Muscle of back (tissue), 11 donors: Measurements from ENCODE around the gene CBFA2T2. TPM values are rescaled to one million over a fixed set of nuclear protein-coding genes. Genes with fewer than 3 reads are reported as not detected.

Experiments used
- DNase-seq, 3 donors: peaks; one replicate each; pipeline versions ENCODE4 v3.0.0 to v3.0.0-alpha.2; 2013
- polyA plus RNA-seq, 10 donors: library from polyadenylated mRNA; unstranded; fragments of 120-200 nt; gene quantifications; one replicate each; pipeline ENCODE4 v1.2.1, GENCODE V29; 2013; ENCODE audit not compliant: insufficient read length in 10 of 10

CBFA2T2 gene
- polyA plus RNA-seq, 10 donors, result 9.9 to 18.9 (median 14.1) TPM

- peak in 2 of 3 donors; percentile 40 to 70 for DNase-seq
These were observed 159.3 kb downstream of the CBFA2T2 start for GRCh38 chr20:33649201-33649681.

GRCh38 chr20:33650111-33650752 lies 160.3 kb downstream of the CBFA2T2 start:
- no peak for DNase-seq

GRCh38 chr20:33650753-33651561 lies 161.1 kb downstream of the CBFA2T2 start:
- no peak for DNase-seq

- DNase-seq, result no peak
These were observed 161.7 kb downstream of the CBFA2T2 start for GRCh38 chr20:33651562-33652048.

DNA sequence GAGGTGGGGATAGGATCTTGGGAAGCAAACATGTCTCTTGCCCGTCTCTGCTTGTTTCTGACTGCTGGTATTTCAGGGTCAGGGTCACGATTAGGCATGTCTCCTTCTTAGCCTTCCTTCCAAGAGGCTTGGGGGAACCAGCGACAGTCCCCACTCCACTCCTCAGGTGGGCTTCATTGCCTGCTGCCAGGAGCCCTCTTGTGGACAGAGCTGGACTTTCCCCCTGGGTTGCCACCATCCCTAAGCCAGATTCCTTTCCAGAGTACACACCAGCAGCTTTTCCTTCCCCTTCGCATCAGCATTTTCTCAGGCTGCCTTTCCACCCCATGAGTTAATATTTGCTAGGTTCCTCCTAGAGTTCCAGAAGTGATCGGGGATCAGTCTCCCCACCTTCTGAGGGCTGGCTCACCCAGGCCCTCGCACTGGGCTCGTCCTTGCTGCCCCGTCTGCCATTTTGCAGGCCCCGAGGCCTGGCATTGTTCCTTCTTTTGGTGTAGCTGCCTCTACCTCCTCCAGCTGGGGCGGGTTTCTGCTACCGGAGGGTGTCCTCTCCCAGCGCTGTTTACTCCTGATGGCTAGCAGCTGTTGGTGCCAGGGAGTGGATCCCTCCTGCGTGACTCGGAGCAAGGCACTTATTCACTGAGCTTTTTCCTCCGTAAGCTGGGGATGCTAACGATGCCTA lies 163.5 kb downstream of the CBFA2T2 start:
- DNase-seq, result peak in 2 of 3 donors; percentile 75 to 82

DNA sequence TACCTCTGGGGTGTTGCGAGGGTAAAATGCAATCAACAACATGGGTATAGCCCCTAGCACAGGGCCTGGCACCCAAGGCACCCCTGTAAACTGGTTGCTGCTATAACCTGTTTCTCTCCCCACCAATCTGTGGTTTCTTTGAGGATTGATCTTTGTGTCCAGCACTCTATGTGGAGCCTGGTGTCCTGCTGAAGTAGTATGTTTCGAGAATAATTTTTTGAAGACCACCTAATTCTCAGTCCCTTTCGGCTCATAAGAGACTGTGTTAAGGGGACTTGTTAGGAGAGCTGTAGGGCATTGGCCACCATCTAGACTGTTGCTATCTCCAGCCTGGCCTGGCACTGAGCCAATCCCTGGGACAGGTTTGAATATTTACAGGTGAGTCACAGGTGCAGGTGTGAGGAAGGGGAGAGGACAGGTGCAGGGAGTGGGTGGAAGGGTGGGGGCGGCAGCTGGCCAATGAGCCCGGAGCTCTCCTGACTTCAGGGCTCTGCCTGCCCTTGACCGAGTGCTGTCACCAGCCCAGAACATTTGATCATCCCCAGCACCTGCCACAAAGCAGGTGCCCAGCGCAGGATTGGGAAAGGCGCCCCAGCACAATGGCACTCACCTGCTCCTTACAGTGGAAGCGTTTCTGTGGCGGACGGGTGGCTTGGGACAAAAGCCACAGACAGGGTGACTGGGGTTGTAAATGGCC lies 164.2 kb downstream of the CBFA2T2 start:
- no peak for DNase-seq

DNA sequence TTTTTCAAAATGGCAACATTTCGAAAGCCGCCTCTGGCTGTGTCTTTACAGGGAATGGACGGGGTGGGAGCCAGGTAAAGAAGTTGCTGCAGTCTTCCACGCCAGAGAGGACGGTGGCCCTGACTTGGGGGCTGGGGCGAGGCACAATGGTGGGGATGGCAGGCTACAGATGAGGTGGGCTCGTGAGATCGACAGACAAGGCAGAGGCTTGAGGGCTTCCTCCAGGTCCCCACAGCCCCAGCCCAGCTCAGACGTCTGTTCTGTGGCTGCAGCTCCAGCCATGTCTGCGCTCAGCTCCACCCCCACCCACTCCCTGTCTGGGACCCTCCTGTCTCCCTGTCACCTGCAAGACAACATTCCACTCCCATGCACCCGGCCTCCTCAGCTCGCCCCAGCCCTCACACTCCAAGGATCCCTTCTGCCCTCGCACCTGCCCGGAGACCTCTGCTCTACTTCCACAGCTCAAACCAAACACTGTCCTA lies 164.8 kb downstream of the CBFA2T2 start:
- no peak for DNase-seq

GRCh38 chr20:33655164-33655563 lies 165.3 kb downstream of the CBFA2T2 start:
- no peak for DNase-seq

DNA sequence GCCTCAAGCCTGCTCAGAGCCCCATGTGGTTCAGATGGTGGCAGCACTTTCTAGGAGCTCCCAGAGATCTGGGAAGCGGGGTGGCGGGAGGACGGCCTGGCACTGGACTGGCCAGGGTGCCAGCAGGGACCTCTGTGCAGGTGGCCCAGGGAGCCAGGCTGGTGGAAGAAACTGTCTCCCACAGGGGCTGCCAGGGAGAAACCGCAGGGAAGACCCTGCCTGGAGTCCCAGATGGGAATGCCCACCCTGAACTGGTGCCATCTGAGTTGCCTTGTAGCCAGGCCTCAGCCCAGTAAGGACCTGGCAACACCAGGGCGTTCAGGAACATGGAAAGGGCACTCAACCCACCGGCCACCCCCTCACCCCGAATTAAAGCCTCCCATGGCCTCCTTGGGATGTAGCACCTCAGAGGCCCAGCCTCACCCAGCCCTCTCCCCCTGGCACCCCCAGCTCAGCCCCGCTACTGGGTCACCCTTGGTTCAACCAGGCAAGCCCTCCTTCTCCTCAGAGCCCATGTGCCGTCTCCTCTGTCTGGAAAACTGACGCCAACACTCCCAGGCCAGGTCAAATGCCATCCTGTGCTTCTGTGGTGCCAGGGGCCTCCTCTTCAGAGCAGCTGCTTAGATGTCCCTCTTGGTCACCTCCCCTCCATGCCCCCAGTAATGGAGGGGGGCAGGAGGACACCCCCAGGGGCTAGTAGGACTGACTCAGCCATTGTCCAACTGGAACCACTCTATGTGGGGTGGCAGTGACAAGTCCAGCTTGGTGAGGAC lies 166.3 kb downstream of the CBFA2T2 start:
- DNase-seq, result no peak

DNA sequence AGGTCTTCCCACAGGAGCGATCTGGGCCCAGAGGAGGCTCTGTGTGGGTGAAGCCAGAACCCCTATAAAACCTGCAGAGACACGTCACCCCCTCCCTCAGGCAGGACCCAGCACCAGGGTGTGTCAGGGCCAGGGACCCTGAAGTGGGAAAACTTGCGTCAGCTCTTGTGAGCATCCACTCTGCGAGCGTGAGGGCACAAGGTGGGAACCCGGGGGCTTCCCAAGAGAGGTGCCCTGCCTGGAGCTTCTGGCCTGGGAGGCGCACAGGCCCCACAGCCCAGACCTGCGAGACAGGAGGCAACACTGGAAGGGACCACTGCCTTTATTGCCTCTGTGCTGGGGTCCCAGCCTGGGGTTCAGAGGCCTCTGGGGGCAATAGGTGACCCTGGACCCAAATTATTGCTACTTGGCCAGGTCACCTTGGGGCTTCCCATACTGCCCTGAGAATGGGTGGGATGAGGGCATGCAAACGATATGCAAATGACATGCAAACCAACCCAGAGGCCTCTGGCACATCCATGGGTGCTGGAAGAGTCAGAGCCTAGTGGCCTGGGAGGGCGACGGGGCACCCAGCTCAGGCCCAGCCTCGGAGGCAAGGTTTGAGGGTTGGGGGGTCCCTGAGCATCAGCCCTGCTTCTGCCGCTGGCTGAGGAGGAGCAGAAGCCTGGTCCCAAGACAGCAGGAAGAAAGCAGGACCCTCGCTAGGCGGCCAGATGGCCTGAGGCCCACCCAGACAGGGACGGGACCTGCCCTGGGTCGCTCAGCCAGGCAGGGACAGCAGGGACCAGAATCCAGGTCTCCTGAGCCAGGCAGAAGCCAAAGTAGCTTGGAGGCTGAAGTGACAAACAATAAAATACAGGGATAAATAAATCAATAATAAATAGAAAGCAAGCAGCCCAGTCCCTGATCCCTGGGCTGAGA lies 167.1 kb downstream of the CBFA2T2 start:
- no peak for DNase-seq

DNA sequence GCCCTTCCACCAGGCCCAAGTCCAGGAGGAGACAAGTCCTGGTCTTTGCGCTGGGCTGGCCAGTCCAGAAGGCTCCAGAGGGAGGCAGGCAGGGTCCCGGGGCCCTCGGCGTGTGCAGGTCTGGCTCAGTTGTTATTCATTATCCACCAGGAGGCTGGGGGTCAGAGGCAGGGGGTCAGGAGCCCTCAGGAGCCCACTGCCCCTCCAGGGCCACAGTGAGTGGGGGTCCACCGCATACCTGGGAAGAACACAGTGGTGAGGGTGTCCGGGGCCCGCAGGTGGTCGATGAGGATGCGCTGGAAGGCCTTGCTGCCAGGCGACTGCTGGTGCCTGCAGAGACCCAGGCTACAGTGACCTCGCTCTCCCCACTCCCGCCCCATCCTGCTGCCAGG lies 167.8 kb downstream of the CBFA2T2 start:
- DNase-seq, result no peak

DNA sequence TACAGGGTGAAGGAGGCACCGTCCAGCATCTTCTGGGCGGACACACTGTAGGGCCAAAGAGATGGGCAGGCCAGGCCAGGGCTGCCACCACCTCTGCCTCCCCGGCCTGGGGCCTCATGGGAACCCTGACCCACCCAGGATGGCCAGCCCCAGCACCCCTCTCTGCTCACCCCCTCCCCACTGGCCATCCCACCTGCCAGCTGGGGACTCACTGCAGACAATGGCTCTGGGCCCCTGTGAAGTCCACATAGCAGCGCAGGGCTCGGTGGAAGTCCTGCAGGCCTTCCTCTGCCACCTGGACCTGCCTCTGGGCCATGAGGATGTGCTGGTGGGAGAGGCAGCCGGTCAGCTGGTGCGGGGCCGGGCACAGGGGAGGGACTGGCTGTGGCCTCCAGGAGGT lies 168.6 kb downstream of the CBFA2T2 start:
- DNase-seq, result no peak

DNA sequence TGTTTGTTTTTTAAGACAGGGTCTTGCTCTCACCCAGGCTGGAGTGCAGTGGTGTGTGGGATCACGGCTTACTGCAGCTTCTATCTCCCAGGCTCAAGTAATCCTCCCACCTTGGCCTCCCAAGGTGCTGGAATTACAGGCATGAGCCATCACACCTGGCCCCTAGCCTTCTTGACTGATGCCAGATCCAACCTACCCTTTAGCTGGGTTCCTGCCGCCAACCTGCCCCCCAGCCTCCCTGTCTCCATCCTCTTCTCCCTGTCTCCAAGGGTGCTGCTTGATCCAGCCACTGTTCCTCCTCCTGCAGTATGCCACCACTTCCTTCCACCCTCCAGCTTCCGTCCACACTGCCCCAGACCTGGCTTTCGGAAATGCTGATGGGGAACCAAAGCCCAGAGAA lies 169.0 kb downstream of the CBFA2T2 start:
- no peak for DNase-seq

GRCh38 chr20:33659341-33660034 lies 169.6 kb downstream of the CBFA2T2 start:
- DNase-seq, result no peak

GRCh38 chr20:33660035-33660684 lies 170.3 kb downstream of the CBFA2T2 start:
- no peak for DNase-seq

DNA sequence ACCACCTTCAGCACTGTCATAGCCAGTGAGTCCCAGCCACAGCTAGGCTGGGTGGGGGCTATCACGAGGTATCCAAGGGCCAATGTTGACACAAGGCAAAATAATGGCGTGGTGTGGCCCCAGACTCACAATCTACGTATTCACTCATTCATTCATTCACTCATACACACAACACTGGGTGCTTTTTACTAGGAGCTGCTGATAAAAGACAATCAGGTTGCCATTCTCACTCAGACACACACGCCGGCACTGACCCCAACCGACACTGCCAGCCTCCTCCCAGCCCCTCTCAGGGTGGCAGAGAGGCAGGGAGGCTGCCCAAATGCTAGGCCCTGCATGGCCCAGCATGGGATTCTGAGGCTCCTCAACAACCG lies 170.8 kb downstream of the CBFA2T2 start:
- DNase-seq, result no peak

DNA sequence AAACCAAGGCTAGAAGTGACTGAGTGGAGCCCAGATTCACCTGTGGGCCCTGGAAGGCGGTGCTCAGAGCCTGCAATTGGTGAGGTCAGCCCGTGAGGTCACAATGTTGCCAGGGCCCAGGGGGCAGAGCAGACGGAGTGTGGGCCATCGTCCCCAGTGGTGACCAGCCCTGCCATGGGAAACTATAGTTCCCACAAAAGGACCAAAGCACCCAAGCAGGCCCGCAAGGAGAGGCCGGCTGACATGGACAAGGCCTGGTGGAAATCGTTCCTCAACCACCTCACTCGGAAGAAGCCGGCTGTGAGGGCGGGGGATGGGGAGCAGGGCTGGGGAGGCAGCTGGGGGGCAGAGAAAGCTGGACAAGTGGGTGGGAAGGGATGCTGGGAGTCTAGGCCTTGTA lies 172.3 kb downstream of the CBFA2T2 start, which contains the start of gene C20orf144:
C20orf144 (plus strand) TSS at position 156 of the 400 bp plus-strand sequence; CDS start at position 175, 19 bp downstream.
- DNase-seq, result no peak
